HG03135 (cell line): Measurements from ENCODE around the gene SORBS2.
"Not testable (repeated sequence)": the region's sequence is repeated elsewhere in the genome, so short reads cannot be mapped to it uniquely, and the experiment has no call there.

Experiments
- ATAC-seq: cut with Tn5 transposase; IDR thresholded peaks from one replicate; pipeline ENCODE4 v1.9.1; 2021; ENCODE audit warnings: mild to moderate bottlenecking, moderate library complexity; ENCODE audit not compliant: unreplicated experiment

The SORBS2 gene

GRCh38 chr4:185567381-185568376 is 244.3 kb downstream of the SORBS2 start:
- ATAC-seq: no peak

- ATAC-seq: no peak
These were observed 245.0 kb downstream of the SORBS2 start for GRCh38 chr4:185566972-185567371.

GRCh38 chr4:185566425-185566824 is 245.6 kb downstream of the SORBS2 start:
- ATAC-seq: no peak

GRCh38 chr4:185565696-185566095 is 246.3 kb downstream of the SORBS2 start:
- ATAC-seq: no peak

- ATAC-seq: no peak
These were observed 247.6 kb downstream of the SORBS2 start for GRCh38 chr4:185564349-185564748.

- no peak for ATAC-seq
These were observed 249.5 kb downstream of the SORBS2 start for GRCh38 chr4:185562531-185562930.

- ATAC-seq: no peak
These were observed 251.7 kb downstream of the SORBS2 start for GRCh38 chr4:185560316-185560715.

GRCh38 chr4:185559915-185560281 is 252.1 kb downstream of the SORBS2 start:
- ATAC-seq: no peak

GRCh38 chr4:185559251-185559914 is 252.6 kb downstream of the SORBS2 start:
- not testable (repeated sequence) for ATAC-seq

GRCh38 chr4:185554365-185555126 is 257.4 kb downstream of the SORBS2 start:
- ATAC-seq: no peak

- no peak for ATAC-seq
These were observed 259.7 kb downstream of the SORBS2 start for GRCh38 chr4:185552254-185552653.

- no peak for ATAC-seq
These were observed 261.1 kb downstream of the SORBS2 start for GRCh38 chr4:185550933-185551332.

GRCh38 chr4:185549095-185549639 is 262.8 kb downstream of the SORBS2 start:
- ATAC-seq: no peak

- ATAC-seq: no peak
These were observed 263.4 kb downstream of the SORBS2 start for GRCh38 chr4:185548587-185548986.

- ATAC-seq: no peak
These were observed 265.7 kb downstream of the SORBS2 start for GRCh38 chr4:185546335-185546734.

- ATAC-seq: no peak
These were observed 269.2 kb downstream of the SORBS2 start for GRCh38 chr4:185542626-185543315.

- no peak for ATAC-seq
These were observed 270.7 kb downstream of the SORBS2 start for GRCh38 chr4:185541251-185541727.

GRCh38 chr4:185540487-185541120 is 271.4 kb downstream of the SORBS2 start:
- ATAC-seq: no peak

- ATAC-seq: no peak
These were observed 272.0 kb downstream of the SORBS2 start for GRCh38 chr4:185540040-185540439.

GRCh38 chr4:185538806-185539205 is 273.2 kb downstream of the SORBS2 start:
- ATAC-seq: no peak
